ENCODE data around the gene VPS35L. TPM values are rescaled to one million over a fixed set of nuclear protein-coding genes. Genes with fewer than 3 reads are reported as not detected.

Gene VPS35L
- polyA plus RNA-seq, 1 donor = 29.1 TPM

DNA sequence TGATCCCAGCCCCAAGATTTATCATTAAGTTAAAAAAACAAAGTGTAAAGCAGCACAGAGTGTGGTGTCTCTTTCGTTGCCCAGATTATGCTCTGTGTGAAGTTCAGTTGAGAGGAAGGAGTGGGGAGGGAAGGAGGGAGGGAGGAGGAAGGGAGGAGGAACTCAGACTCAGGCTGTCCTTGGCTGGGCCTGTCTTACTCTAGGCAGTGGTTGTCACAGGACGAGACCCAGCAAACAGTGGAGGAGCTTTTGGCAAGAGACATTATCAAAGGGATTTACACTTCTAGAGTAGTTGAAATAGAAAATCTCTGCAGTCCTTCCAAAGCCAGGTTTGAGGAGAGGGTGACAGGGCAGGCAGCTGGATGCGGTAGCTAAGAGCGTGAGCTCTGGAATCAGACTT is 134.7 kb downstream of the VPS35L start:
- DNase-seq (ENCODE audit: low read depth) = no peak

DNA sequence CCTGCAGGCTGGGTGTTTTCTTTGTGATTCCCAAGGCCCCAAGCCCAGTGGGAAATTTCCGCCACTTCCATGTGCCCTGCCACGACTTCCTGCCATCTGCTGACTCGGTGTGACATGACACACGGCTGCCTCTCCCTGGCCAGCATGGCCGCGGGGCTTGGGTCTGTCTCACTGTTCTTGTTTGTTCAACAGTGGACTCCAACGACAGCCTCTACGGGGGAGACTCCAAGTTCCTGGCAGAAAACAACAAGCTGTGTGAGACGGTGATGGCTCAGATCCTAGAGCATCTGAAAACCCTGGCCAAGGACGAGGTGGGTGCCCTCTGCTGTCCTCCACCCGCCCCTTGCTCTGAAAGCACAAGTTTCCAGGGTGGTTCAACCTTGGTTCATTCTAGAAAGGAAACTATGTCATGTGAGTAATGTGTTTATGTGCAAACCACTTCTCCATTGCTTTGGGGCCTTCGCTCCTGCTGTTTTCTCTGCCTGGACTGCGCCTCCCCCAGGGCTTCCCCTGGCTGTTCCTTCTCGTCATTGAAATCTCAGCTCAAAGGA is 135.7 kb downstream of the VPS35L start:
- no peak for DNase-seq (ENCODE audit: low read depth)

DNA sequence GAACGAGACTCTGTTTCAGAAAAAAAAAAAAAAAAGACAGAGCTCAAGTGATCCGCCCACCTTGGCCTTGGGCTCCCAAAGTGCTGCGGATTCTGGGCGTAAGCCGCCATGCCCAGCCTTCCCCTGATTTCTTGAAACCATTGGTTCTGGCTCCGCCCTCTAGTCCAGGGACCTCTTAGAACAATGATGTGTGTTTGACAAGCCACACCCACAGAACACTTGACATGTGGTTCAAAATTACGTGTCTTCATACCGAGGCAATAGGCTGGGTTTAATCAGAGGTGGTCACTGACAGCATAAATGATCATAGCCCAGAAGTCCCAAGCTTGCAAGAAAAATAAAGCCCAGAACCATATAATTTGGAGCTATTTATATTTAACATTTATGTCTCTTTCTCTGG is 139.5 kb downstream of the VPS35L start:
- DNase-seq (ENCODE audit: low read depth) = no peak

DNA sequence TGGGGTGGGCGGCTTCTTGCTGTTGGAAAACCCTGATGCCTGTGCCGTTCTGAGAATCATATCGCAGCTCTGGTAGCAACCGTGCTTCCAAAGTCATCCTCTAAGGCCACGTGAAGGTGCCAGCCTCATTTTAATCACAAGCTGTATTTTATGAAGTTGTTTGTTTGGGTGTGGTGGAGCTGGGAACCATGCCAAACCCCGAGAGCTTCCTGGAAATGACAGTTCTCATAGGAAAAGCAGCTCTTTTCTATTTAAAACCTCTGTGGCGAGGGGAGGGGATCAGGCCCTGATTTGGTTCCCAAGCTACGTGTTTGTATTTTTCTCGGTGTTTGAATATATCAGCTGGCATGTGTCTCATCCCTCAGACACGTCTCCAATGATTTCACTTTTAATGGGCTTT is 140.8 kb downstream of the VPS35L start:
- no peak for DNase-seq (ENCODE audit: low read depth)

DNA sequence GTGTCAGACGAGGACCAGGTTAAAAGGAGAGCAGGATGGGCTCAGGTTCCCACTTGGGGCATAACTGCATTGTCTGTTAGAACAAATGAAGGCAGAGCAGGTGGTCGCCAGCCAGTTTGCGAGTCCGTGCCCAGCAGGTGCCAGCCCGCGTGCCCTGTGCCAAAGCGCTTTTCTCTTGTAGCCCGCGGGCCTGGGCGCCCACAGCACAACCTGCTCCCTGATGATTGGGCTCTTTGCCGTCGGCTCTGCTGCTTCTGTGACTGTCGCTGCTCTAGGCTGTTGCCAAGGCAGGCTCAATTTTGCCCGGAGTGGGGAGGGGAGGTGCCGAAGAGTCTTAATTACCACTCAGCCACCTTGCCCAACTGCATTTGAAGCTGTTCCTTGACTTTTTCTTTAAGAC is 141.5 kb downstream of the VPS35L start:
- no peak for DNase-seq (ENCODE audit: low read depth)

DNA sequence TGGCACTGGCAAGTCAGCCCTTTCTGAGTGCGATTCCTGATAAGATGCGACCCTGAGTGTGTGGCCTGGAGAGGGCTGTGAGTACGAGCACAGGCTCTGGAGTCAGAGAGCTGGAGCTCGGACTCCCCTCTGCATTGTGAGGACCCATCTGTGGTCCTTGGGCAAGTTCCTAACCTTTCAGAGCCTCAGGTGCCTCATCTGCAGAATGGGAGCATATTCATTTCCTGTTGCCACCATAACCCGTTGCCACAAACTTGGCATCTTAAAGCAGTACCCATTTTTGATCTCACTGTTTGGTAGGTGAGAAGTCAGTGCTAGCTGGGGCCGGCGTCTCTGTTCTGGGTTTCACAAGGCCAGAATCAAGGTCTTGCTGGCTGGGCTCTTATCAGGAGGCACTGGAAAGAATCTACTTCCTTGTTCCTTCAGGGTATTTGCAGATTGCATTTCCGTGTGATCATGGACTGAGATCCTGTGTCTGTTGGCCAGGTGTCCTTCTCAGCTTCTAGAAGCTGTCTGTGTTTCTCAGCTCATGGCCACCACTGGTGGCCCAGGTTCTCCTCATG is 142.3 kb downstream of the VPS35L start:
- DNase-seq (ENCODE audit: low read depth) = no peak

DNA sequence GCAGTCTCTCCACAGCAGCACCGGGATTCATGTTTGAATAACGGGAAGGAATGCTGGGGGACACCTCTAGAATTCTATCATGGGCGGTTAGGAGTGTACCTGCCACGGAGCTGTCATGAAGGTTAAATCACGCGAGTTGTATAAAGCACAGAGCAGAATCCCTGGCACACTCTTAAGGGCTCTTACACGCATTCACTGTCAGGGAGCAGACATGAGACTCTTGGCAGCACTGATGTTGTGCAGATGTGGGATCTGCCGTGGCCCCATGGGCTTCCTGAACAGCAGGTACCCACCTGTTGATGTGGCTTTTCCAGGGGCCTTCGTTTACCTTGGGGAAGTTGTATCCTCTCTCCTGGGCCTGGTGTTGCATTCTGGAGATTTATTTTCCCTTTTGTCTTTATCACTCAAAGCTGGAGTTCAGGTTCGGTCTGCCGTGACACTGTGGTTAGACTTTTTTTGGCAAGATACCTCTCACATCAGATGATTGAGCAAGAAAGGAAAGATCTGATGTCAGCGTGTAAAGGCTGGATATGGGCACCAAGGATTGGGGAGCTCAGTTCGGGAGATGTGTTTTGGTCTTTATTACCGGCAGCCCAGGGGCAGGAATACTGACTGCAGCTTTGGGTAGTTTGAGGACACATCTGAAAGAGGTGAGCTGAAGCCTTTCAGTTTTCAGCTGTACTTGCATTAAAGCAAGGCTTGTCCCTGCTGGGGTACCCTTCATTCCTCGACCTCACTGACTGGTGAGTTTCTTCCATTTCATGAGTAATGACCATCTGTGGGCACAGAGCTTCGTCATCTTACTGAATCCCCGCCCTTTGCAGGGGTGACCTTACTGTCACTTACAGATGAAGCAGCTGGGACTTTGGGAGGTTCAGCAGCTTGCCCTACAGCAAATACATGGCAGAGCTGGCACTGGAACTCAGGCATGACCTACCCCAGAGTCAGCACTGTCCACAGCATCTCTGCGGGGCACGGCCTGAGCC is 143.3 kb downstream of the VPS35L start:
- DNase-seq (ENCODE audit: low read depth) = no peak

DNA sequence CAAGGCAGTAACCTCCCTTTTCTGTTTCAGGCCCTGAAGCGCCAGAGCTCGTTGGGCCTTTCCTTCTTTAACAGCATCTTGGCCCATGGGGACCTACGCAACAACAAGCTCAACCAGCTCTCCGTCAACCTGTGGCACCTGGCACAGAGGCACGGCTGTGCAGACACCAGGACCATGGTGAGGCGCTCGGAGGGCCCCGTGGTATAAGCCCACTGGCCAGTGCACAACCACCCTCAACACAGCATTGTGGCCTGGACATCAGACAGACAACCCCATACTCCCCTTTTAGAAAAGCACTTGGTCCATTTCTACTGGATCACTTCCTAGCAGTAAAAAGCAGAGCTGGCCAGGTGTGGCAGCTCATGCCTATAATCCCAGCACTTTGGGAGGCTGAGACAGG is 144.0 kb downstream of the VPS35L start:
- no peak for DNase-seq (ENCODE audit: low read depth)

DNA sequence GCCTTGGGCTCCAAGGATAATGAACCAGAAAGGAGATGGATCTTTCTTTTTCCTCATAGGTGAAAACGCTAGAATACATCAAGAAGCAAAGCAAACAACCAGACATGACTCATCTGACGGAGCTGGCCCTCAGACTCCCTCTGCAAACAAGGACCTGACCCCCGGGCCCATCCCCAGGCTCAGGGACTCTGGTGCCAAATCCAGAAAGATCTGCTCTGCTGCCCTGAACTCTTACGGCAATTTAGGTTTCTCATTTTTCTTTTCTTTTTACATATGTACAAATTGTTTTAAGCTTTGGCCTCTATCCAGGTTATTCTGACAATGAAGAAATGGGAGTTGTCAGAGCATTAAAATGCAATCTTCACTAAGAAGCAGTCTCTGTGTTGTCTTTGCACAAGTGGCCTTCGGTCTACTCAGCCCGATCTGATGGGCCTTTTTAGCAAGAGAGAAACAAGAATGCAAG is 144.8 kb downstream of the VPS35L start:
- no peak for DNase-seq (ENCODE audit: low read depth)

DNA sequence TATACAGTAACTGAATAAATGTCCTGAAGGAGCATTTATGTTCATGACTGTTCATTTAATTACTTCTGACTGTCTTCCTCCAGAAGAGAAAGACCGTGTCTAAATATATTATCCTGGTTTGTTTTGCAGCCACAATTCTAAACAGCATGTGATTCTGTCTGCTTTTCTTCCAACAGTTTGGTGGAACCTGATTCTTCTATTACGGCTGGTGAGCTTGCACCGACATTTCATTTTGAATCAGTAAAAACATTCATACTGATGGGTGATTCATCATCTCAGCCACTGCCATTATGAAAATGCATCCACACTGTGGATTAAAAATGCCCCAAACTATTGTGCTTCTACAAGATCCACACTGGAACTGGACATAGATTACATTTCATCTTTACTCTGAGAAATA is 145.6 kb downstream of the VPS35L start:
- DNase-seq (ENCODE audit: low read depth) = no peak

DNA sequence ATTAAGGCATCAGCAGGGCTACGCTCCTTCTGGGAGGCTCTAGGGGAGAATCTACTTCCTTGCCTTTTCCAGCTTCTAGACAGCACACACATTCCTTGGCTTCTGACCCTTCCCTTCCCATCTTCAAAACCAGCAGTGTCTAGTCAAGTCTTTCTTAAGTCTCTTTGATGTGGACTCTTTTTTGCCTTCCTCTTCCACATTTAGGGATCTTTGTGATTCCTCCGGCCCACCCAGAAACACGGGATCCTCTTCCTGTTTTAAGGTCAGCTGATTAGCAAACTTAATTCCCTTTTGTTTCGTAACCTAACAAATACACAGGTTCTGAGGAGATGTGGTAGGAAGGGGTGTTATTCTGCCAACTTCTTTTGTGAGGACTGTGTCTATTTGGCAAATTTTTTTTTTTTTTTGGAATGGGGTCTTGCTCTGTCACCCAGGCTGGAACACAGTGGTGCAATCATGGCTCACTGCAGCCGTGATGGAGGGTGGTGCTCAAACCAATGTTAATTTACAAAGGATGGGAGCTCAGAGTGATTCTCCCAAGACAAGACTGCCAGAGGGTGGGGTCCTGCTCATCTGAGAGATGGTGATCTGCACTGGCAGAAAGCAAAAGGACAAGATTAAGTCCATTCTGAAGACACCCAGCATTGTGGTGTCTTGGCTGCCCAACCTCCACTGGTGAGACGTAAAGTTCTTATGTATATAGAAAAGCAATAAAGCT is 147.8 kb downstream of the VPS35L start:
- DNase-seq (ENCODE audit: low read depth) = no peak

DNA sequence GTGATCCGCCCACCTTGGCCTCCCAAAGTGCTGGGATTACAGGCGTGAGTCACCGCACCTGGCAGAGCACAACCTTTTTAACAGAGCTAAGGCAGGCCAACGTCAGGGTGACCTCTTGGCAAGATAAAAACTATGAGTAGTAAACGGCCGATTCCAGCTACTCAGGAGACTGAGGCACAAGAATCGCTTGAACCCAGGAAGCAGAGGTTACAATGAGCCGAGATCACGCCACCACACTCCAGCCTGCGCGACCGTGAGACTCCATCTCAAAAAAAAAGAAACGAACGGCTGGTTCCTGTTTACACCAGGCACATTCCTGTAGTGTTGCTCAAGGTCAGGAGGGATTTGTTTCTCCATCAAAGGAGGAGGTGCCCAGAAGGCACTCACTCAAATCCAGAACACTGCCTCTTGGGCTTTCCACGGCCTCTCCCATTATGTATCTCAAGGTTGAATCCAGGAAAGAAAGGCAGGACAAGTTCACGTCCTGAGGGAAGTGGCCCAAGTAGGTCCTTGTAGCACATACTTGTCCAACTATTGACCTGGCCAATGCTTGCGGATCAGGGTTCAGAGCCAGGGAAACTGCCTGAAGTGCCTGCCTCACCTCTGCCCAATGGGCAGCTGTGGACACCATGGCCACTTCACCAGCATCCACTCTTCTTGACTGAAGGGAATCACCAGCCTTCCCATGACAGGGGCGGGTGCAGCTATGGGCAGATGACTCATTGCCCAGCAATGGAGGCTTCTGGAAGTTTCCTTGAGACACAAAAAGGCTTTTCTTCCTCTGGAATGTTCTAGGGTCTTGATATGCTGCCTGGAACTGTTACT is 149.0 kb downstream of the VPS35L start:
- no peak for DNase-seq (ENCODE audit: low read depth)

DNA sequence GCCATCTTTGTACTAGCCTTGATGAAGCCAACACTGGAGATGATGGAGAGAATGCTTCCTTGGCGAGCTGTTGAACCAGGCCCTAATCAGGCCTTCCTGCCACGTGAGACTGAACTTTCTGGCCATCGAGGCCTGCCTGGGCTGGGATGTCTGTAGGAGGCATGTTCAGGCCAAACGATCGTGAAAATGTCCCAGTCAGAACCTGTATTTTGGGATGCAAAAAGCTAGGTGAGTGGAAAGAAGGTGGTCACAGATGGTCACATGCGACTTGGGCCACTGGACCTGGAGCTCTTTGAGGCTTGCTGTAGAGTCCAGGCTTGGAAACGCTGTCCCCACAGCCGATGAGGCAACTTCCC is 149.6 kb downstream of the VPS35L start:
- DNase-seq (ENCODE audit: low read depth) = no peak

DNA sequence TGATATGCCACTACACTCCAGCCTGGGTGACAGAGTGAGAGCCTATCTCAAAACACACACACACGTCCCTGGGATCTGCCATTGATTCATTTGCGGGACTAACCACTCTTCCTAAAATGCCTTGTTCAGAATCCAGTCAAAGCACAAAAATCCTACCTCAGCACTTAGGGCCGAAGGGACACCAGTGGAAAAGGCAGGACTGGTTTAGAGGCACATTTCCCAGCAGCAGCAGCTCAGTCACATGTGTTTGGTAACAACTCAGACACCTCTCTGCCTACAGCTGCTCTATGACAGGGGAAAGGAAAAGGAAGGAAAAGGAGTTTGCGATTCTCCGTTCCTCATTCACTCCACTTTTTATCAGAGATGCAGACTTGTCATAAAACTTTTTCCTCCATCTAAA is 150.3 kb downstream of the VPS35L start:
- DNase-seq (ENCODE audit: low read depth) = no peak

DNA sequence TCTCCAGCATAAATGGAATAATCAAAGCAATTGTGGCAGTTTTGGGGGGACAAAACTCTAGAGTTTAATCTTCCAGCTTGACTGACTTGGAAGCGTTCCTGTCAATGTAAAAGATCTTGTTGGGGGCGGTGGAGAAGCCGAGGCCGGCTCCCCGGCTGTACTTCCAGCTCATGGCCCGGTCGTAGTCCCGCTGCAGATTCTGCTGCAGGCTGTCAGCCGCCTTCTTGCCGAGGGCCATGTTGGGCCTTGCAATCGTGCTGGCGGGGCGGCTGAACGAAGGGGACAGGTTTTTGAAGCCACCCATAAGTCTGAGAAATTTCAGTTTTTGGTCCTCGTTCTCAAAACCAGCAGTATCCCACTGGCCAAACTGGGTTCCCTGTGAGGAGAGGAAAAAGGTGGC is 151.3 kb downstream of the VPS35L start:
- DNase-seq (ENCODE audit: low read depth) = no peak

DNA sequence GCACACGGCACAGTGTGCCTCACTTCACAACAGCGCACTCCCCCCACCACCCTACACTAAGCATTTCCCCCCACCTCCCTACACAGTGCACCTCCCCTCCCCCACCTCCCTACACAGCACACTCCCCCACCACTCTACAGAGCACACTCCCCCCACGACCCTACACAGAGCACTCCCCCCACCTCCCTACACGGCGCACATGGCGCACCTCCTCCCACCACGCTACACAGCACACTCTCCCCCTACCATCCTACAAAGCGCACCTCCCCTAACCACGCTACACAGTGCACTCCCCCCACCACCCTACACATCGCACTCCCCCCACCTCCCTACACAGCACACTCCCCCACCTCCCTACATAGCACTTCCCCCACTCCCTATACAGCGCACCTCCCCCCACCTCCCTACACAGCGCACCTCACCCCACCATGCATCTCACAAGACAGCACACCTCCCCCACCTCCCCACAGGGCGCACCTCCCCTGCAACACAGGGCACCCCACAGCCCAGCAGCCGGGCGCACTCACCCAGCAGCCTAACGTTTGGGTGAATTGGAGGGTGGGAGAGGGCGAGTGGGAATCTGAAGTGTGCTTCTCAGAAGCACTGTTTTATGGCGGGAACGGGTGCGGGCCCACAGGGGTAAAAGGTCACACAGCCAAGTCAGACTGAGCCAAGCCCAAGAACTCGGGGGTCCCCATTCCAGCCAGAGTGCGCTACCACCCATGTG is 152.2 kb downstream of the VPS35L start:
- no peak for DNase-seq (ENCODE audit: low read depth)

DNA sequence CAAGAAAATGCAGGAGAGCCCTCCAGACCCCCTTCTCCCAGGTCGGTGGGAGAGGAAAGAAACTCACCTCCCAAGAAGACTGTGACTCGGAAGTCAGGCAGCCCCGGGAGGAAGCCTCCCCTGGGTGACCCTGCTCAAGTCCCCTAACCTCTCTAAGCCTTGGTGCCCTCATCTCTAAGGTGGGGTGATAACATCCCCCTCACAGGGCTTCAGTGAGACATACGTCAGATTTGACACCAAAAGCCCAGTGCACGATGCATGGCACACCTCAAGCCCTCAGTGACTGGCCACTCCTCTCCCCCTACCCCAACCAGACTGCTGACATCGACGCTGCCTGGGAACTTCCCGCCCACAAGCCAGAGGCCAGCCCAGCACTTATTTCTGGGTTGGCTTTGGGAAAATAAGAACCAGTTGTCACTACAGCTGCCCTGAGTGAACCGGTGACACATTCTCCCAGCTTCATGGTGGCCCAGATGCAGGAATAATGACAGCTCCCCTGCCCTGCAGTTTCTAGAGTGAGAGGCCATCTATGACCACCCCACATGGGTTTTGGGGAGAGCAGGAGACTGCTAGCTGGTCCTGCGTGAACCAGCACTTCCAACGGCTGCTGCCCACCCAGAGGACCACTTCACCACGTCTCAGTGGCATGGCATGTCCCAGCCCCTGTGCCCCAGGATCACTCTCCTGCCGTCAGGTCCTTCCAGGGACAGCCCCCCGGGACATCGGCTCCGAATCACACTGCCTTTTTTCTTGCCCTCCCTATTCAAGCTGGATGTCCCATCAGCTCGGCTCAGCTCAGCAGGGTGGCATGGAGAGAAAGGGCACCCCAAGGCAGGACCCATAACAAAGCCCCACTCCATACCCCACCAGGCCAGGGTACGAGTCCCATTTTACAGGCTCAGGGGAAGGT is 153.0 kb downstream of the VPS35L start:
- no peak for DNase-seq (ENCODE audit: low read depth)

DNA sequence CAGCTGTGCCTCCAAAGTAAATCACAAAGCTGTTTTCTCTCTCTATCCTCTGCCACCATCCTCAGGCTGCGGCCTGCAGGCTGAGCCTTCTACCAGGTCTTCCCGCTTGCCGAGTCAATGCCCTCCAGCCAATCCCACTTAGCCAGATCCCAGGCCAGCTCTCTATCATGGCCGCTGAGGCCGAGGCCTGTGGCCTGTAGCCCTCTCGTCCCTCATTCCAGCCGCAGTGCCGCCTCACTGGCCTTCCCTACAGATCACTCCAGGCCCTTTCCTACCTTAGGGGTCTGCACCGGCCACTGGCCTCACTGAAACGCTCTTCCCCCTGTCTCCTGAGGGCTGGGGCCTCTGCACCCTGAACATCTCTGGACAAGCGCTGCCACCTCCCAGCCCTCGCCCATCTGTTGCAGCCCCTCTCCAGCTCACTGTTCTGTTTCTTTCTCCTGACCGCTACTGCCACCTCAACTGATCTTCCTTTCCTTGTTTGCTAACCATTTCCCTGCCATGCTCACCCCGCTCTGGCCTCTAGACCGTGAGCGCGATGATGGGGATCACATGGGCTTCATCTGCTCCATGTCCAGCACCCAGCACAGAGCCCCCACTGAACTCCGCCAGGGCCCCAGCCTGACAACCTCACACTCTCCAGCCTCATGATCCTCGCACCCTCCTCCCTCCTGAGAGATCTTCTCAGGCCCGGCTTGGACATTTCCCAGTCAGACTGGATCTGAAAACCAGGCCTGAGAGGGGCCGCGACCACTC is 154.1 kb downstream of the VPS35L start:
- no peak for DNase-seq (ENCODE audit: low read depth)
